Mucosa of descending colon (tissue), 3 donors: ENCODE measurements around the gene DMRTB1. TPM values are rescaled to one million over a fixed set of nuclear protein-coding genes. Genes with fewer than 3 reads are reported as not detected.

Experiments
- ATAC-seq: fragments of 200-7000 bp; cut with Tn5 transposase; one replicate; pipeline ENCODE4 v1.9.1; 2020; ENCODE audit warnings: mild to moderate bottlenecking, moderate library complexity
- DNase-seq, 3 donors: peaks; one replicate each; pipeline ENCODE4 v3.0.0-alpha.2; 2020
- H3K36me3 ChIP-seq: fragments of 200-600 bp; one replicate; pipeline ENCODE4 v1.8.0; 2021; ENCODE audit warnings: low read depth, mild to moderate bottlenecking
- H3K4me1 ChIP-seq: fragments of 200-600 bp; one replicate; pipeline ENCODE4 v1.8.0; 2021; ENCODE audit warnings: low read depth, mild to moderate bottlenecking
- H3K4me3 ChIP-seq: fragments of 200-600 bp; one replicate; pipeline ENCODE4 v1.8.0; 2021; ENCODE audit warnings: mild to moderate bottlenecking
- H3K9me3 ChIP-seq: fragments of 200-600 bp; one replicate; pipeline ENCODE4 v1.8.0; 2021; ENCODE audit warnings: mild to moderate bottlenecking
- intact Hi-C, 2 donors: fragments of 100-400 bp; cut with DNase I in 1 of 2; cut with micrococcal nuclease in 1 of 2; formaldehyde crosslinking; loops; one replicate each; pipeline versions ENCODE4 v1.11.0 to v1.11.1; 2022; cut with DNase I, micrococcal nuclease
- total RNA-seq, 3 donors: library from RNA; stranded (reverse); fragmentation: NEBNext Ultra II Directional in 2 of 3; extraction: Animal tissue kit (Norgen Biotek cat#: 25700) in 2 of 3; gene quantifications; one replicate each; pipeline versions ENCODE4 v1.2.1 to v1.2.4, GENCODE V29; 2021 to 2023
- TF ChIP-seq, protein P1 (sequence below): fragments of 200-600 bp; IDR thresholded peaks from one replicate; pipeline ENCODE4 v1.8.0; 2022; ENCODE audit warnings: antibody characterized with exemption, mild to moderate bottlenecking
- donor health status: DM: no; HTN: no; CAD: no; lungs with moderate emphysema.
- donor health status: DM: no; HTN: no; CAD: no.
- donor health status: DM: no; HTN: yes; CAD: no.

DMRTB1 gene
- total RNA-seq, 3 donors from 2014 or later, result not detected

- Histone ChIP-seq H3K9me3 (no peaks in the 10 kb centered on the region), H3K4me1 (no peaks in the 10 kb centered on the region), H3K36me3 (no peaks in the 10 kb centered on the region), H3K4me3 (no peak overlapping the region)
- no peak for ATAC-seq
- intact Hi-C loops, result no loop called here
- DNase-seq, result no peak
- TF ChIP-seq, protein P1, sequence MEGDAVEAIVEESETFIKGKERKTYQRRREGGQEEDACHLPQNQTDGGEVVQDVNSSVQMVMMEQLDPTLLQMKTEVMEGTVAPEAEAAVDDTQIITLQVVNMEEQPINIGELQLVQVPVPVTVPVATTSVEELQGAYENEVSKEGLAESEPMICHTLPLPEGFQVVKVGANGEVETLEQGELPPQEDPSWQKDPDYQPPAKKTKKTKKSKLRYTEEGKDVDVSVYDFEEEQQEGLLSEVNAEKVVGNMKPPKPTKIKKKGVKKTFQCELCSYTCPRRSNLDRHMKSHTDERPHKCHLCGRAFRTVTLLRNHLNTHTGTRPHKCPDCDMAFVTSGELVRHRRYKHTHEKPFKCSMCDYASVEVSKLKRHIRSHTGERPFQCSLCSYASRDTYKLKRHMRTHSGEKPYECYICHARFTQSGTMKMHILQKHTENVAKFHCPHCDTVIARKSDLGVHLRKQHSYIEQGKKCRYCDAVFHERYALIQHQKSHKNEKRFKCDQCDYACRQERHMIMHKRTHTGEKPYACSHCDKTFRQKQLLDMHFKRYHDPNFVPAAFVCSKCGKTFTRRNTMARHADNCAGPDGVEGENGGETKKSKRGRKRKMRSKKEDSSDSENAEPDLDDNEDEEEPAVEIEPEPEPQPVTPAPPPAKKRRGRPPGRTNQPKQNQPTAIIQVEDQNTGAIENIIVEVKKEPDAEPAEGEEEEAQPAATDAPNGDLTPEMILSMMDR, result no peak
Measured at GRCh38 chr1:53468374-53468773, 9.2 kb downstream of the DMRTB1 start.

DNA sequence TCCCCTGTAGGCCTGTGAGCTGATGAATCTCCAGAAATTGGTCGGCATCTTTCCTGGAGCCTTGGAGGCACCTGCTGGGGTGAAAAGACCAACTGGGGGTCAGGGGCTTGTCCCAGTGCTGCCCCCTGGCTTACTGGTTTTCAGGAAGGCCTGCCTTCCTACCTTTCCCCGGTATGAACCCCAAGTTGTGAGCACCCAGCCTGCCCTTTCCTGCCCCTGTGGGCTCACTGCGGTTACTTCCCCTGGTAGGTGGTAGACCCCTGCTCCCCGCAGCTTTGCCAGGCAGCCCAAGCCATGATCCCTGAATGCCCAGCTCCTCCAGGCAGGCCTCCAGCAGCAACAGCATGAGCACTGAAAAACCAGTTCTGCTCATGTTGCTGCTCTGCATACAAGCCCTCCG, 10.2 kb downstream of the DMRTB1 start:
- TF ChIP-seq, protein P1, result no peak
- H3K4me1 ChIP-seq, result no peaks in the 10 kb centered on the region
- H3K9me3 ChIP-seq, result no peaks in the 10 kb centered on the region
- ATAC-seq (no peak), DNase-seq (no peak)
- no peak overlapping the region for H3K4me3 ChIP-seq
- no peaks in the 10 kb centered on the region for H3K36me3 ChIP-seq
- intact Hi-C loops, result no loop called here

GRCh38 chr1:53470155-53470554, 11.0 kb downstream of the DMRTB1 start:
- no peaks in the 10 kb centered on the region for H3K4me1 ChIP-seq
- no peak overlapping the region for H3K4me3 ChIP-seq
- H3K36me3 ChIP-seq, result no peaks in the 10 kb centered on the region
- intact Hi-C loops, result no loop called here
- ATAC-seq (peak; percentile 92), DNase-seq (peak; percentile 66 to 77 (median 74))
- H3K9me3 ChIP-seq, result no peaks in the 10 kb centered on the region
- TF ChIP-seq, protein P1, result peak; percentile 49

GRCh38 chr1:53470584-53470983, 11.4 kb downstream of the DMRTB1 start:
- no peak for ATAC-seq

DNA sequence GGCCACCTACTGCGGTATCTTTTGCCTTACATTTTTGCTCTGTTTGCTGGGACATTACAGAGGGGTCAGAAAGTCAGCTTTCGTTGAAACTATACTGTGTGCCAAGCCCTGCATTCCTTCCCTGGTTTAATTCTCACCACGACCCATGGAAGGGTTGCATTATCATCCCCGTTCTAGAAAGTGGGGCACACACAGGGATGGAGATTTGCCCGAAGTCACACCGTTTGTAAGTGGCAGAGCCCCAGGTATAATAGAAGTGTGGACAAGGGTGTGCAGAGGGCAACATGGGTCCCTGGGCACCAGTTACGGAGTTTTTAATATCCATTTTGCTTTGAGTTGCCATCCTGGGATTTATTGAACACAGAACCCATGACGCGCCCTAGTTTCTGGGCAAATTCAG, 11.8 kb downstream of the DMRTB1 start:
- ATAC-seq, result no peak
- intact Hi-C loops, result no loop called here
- no peaks in the 10 kb centered on the region for H3K9me3 ChIP-seq

More at GRCh38 chr1:53470584-53470983, 11.4 kb downstream of the DMRTB1 start:
- Histone ChIP-seq H3K4me1 (no peaks in the 10 kb centered on the region), H3K36me3 (no peaks in the 10 kb centered on the region), H3K9me3 (no peaks in the 10 kb centered on the region), H3K4me3 (no peak overlapping the region)
- intact Hi-C loops, result no loop called here
- DNase-seq, result no peak
- TF ChIP-seq, protein P1, result no peak

More for the DNA sequence above, 11.8 kb downstream of the DMRTB1 start:
- Histone ChIP-seq H3K4me1 (no peaks in the 10 kb centered on the region), H3K36me3 (no peaks in the 10 kb centered on the region), H3K4me3 (no peak overlapping the region)
- TF ChIP-seq, protein P1, result no peak
- DNase-seq, result no peak
